Measurements from ENCODE around the gene GRIN1.

Gene GRIN1

DNA sequence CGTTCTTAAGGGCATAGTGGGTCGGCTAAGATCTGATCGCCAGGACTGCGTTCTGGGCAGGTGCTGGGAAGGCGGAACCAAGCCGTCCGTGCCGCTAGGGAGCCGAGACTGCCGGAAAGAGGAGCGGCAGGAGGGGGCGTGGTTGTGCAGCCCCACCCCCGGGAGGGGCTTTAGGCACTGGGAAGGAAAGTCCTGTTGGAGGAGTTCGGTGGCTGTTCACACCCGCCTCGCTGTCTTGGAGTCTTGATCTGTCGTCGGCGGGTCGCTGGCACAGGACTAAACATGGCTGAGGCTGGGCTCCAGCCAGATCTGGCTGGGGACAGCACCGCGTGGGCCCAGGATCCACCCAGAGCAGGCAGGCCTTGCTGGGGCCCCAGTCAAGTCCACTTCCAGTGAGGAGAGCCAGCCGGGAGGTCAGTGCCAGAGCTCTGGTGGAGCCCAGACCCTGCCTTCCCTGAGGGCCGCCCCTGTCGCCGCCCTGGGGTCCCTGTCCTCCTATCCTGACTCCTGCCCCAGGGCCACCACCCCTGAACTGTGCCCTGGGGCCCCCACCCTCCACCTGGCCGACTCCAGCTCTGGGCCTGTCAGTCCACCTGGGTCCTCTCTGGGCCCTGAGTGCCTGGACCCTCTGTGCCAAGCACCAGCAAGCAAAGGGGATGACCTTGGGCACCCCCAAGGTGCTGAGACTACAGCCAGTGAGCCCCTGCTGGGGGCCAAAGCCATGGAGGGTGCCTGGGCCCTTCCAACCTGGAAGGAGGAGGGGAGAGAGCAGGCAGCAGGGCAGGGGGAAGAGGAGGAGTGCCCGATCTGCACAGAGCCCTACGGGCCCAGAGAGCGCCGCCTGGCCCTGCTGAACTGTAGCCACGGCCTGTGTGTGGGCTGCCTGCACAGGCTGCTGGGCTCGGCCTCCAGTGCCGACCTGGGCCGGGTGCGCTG lies 78.6 kb downstream of the GRIN1 start (continued):
- TF ChIP-seq, protein P1, sequence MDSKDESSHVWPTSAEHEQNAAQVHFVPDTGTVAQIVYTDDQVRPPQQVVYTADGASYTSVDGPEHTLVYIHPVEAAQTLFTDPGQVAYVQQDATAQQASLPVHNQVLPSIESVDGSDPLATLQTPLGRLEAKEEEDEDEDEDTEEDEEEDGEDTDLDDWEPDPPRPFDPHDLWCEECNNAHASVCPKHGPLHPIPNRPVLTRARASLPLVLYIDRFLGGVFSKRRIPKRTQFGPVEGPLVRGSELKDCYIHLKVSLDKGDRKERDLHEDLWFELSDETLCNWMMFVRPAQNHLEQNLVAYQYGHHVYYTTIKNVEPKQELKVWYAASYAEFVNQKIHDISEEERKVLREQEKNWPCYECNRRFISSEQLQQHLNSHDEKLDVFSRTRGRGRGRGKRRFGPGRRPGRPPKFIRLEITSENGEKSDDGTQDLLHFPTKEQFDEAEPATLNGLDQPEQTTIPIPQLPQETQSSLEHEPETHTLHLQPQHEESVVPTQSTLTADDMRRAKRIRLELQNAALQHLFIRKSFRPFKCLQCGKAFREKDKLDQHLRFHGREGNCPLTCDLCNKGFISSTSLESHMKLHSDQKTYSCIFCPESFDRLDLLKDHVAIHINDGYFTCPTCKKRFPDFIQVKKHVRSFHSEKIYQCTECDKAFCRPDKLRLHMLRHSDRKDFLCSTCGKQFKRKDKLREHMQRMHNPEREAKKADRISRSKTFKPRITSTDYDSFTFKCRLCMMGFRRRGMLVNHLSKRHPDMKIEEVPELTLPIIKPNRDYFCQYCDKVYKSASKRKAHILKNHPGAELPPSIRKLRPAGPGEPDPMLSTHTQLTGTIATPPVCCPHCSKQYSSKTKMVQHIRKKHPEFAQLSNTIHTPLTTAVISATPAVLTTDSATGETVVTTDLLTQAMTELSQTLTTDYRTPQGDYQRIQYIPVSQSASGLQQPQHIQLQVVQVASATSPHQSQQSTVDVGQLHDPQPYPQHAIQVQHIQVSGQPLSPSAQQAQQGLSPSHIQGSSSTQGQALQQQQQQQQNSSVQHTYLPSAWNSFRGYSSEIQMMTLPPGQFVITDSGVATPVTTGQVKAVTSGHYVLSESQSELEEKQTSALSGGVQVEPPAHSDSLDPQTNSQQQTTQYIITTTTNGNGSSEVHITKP (tag by site-specific recombination; IDR thresholded peaks at IDR 0.05): peak; percentile 61; the same call in 1 of the 2 replicates
- TF ChIP-seq ZNF660 (tag by site-specific recombination; IDR thresholded peaks at IDR 0.05): 0 out of 2 replicates have a peak, but pooled peaks have one; percentile 10
- TF ChIP-seq, protein P2, sequence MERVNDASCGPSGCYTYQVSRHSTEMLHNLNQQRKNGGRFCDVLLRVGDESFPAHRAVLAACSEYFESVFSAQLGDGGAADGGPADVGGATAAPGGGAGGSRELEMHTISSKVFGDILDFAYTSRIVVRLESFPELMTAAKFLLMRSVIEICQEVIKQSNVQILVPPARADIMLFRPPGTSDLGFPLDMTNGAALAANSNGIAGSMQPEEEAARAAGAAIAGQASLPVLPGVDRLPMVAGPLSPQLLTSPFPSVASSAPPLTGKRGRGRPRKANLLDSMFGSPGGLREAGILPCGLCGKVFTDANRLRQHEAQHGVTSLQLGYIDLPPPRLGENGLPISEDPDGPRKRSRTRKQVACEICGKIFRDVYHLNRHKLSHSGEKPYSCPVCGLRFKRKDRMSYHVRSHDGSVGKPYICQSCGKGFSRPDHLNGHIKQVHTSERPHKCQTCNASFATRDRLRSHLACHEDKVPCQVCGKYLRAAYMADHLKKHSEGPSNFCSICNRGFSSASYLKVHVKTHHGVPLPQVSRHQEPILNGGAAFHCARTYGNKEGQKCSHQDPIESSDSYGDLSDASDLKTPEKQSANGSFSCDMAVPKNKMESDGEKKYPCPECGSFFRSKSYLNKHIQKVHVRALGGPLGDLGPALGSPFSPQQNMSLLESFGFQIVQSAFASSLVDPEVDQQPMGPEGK (tag by site-specific recombination; IDR thresholded peaks at IDR 0.05): peak; percentile 85
- TF ChIP-seq GLI4 (tag by site-specific recombination; IDR thresholded peaks at IDR 0.05): no peak
- TF ChIP-seq EGR2 (tag by site-specific recombination; IDR thresholded peaks at IDR 0.05; ENCODE audit: low read depth): peak; percentile 47; the same call in 1 of the 2 replicates
- TF ChIP-seq, protein P3, sequence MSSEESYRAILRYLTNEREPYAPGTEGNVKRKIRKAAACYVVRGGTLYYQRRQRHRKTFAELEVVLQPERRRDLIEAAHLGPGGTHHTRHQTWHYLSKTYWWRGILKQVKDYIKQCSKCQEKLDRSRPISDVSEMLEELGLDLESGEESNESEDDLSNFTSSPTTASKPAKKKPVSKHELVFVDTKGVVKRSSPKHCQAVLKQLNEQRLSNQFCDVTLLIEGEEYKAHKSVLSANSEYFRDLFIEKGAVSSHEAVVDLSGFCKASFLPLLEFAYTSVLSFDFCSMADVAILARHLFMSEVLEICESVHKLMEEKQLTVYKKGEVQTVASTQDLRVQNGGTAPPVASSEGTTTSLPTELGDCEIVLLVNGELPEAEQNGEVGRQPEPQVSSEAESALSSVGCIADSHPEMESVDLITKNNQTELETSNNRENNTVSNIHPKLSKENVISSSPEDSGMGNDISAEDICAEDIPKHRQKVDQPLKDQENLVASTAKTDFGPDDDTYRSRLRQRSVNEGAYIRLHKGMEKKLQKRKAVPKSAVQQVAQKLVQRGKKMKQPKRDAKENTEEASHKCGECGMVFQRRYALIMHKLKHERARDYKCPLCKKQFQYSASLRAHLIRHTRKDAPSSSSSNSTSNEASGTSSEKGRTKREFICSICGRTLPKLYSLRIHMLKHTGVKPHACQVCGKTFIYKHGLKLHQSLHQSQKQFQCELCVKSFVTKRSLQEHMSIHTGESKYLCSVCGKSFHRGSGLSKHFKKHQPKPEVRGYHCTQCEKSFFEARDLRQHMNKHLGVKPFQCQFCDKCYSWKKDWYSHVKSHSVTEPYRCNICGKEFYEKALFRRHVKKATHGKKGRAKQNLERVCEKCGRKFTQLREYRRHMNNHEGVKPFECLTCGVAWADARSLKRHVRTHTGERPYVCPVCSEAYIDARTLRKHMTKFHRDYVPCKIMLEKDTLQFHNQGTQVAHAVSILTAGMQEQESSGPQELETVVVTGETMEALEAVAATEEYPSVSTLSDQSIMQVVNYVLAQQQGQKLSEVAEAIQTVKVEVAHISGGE (tag by site-specific recombination; conservative IDR thresholded peaks at IDR 0.05; ENCODE audit: low read depth): peak; percentile 43; the same call in 1 of the 2 replicates
- TF ChIP-seq, protein P4, sequence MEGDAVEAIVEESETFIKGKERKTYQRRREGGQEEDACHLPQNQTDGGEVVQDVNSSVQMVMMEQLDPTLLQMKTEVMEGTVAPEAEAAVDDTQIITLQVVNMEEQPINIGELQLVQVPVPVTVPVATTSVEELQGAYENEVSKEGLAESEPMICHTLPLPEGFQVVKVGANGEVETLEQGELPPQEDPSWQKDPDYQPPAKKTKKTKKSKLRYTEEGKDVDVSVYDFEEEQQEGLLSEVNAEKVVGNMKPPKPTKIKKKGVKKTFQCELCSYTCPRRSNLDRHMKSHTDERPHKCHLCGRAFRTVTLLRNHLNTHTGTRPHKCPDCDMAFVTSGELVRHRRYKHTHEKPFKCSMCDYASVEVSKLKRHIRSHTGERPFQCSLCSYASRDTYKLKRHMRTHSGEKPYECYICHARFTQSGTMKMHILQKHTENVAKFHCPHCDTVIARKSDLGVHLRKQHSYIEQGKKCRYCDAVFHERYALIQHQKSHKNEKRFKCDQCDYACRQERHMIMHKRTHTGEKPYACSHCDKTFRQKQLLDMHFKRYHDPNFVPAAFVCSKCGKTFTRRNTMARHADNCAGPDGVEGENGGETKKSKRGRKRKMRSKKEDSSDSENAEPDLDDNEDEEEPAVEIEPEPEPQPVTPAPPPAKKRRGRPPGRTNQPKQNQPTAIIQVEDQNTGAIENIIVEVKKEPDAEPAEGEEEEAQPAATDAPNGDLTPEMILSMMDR (tag by site-specific recombination; IDR thresholded peaks at IDR 0.05): peak; percentile 59
- TF ChIP-seq SP3 (tag by site-specific recombination; IDR thresholded peaks at IDR 0.05): peak; percentile 82
- peak; percentile 45; the same call in 1 of the 2 replicates for TF ChIP-seq KLF10 (tag by site-specific recombination; IDR thresholded peaks at IDR 0.05)
- peak; percentile 60; the same call in 1 of the 2 replicates for TF ChIP-seq KLF16 (tag by site-specific recombination; IDR thresholded peaks at IDR 0.05)
- TF ChIP-seq ZFHX2 (tag by site-specific recombination; conservative IDR thresholded peaks at IDR 0.05): peak; percentile 45
- TF ChIP-seq KLF8 (tag by site-specific recombination; IDR thresholded peaks at IDR 0.05): peak; percentile 61; the same call in 1 of the 2 replicates
- TF ChIP-seq KLF9 (tag by site-specific recombination; IDR thresholded peaks at IDR 0.05; ENCODE audit: low read depth): peak; percentile 99
- TF ChIP-seq ZNF610 (tag by site-specific recombination; IDR thresholded peaks at IDR 0.05; ENCODE audit: borderline replicate concordance): peak; percentile 98
- no peak for TF ChIP-seq ZNF433 (tag by site-specific recombination; IDR thresholded peaks at IDR 0.05; ENCODE audit: low read depth)
- TF ChIP-seq BCL11B (tag by site-specific recombination; IDR thresholded peaks at IDR 0.05; ENCODE audit: low read depth): peak; percentile 20; the same call in 1 of the 2 replicates
- peak; percentile 23; the same call in 1 of the 2 replicates for TF ChIP-seq SP7 (tag by site-specific recombination; IDR thresholded peaks at IDR 0.05)
- TF ChIP-seq HOXA7 (CRISPR knock-in tag; IDR thresholded peaks at IDR 0.05; ENCODE audit: borderline replicate concordance): no peak
- TF ChIP-seq ZNF600 (tag by site-specific recombination; IDR thresholded peaks at IDR 0.05): peak; percentile 91
- TF ChIP-seq GLIS2 (tag by site-specific recombination; IDR thresholded peaks at IDR 0.05): peak; percentile 66; the same call in 1 of the 2 replicates

Data from HEK293 (cell line).